IMR-90 (cell line): ENCODE data around the gene CTCF. TPM values are rescaled to one million over a fixed set of nuclear protein-coding genes. Genes with fewer than 3 reads are reported as not detected.

Source experiments
- ATAC-seq: fragments of 200-7000 bp; cut with Tn5 transposase; 2 replicates; pipeline ENCODE4 v1.9.1; 2020; ENCODE audit warnings: low read depth, mild to moderate bottlenecking, moderate library complexity
- BruUV-seq: library from RNA; stranded (reverse); fragments of 400-500 nt; replicated peaks from 2 replicates; lab custom pipeline; 2021; lab: Mats Ljungman, UMichigan
- CTCF ChIA-PET: fragments of 300-600 bp; formaldehyde crosslinking; extraction: SDS; loops from one replicate; lab custom pipeline; 2021; ENCODE audit warnings: antibody characterized with exemption; lab: Yijun Ruan, JAX
- POLR2A ChIA-PET: fragments of 300-600 bp; sonication (Branson Sonifier 250); formaldehyde crosslinking; loops from one replicate; lab custom pipeline; 2022; ENCODE audit warnings: antibody characterized with exemption; ENCODE audit not compliant: unreplicated experiment; lab: Charles Lee
- DNase-seq: peaks from one replicate; pipeline ENCODE4 v3.0.0; 2013
- H2AFZ ChIP-seq: replicated peaks from 2 replicates; pipeline ENCODE3; 2013; ENCODE audit warnings: low read length, mild to moderate bottlenecking; ENCODE audit not compliant: poor library complexity
- H2AK5ac ChIP-seq: 2 replicates; pipeline ENCODE4 v1.6.1; 2013; ENCODE audit warnings: low read depth, low read length, inconsistent platforms
- H2AK9ac ChIP-seq: replicated peaks from 2 replicates; pipeline ENCODE3; 2013; ENCODE audit warnings: mild to moderate bottlenecking, low read depth, low read length, moderate library complexity; ENCODE audit not compliant: poor library complexity
- H2BK120ac ChIP-seq: 2 replicates; pipeline ENCODE4 v1.6.1; 2013; ENCODE audit warnings: low read depth, low read length, inconsistent platforms
- H2BK15ac ChIP-seq: 3 replicates; pipeline ENCODE4 v1.6.1; 2013; ENCODE audit warnings: low read depth, low read length, inconsistent platforms
- H2BK20ac ChIP-seq: 2 replicates; pipeline ENCODE4 v1.6.1; 2013; ENCODE audit warnings: low read depth, mild to moderate bottlenecking, inconsistent platforms, low read length, moderate library complexity
- H2BK5ac ChIP-seq: 2 replicates; pipeline ENCODE4 v1.6.1; 2013; ENCODE audit warnings: mild to moderate bottlenecking, low read depth, low read length, inconsistent platforms; ENCODE audit not compliant: poor library complexity, severe bottlenecking
- H3K14ac ChIP-seq: replicated peaks from 2 replicates; pipeline ENCODE4 v1.6.1; 2013; ENCODE audit warnings: low read depth, low read length, inconsistent platforms
- H3K18ac ChIP-seq: 2 replicates; pipeline ENCODE4 v1.6.1; 2013; ENCODE audit warnings: low read depth, low read length, control low read depth
- H3K23ac ChIP-seq: 2 replicates; pipeline ENCODE4 v1.6.1; 2013; ENCODE audit warnings: low read depth, low read length, inconsistent platforms
- H3K27ac ChIP-seq: 2 replicates; pipeline ENCODE4 v1.5.1; 2013; ENCODE audit warnings: mild to moderate bottlenecking, control low read depth, low read length; ENCODE audit not compliant: insufficient read depth
- H3K27me3 ChIP-seq: 2 replicates; pipeline ENCODE4 v1.6.1; 2013; ENCODE audit warnings: low read length; ENCODE audit not compliant: control insufficient read depth, insufficient read depth
- H3K36me3 ChIP-seq: 2 replicates; pipeline ENCODE4 v1.6.1; 2013; ENCODE audit warnings: low read length, mixed read lengths; ENCODE audit not compliant: control insufficient read depth, insufficient read depth
- H3K4ac ChIP-seq: 2 replicates; pipeline ENCODE4 v1.6.1; 2013; ENCODE audit warnings: low read depth, low read length, inconsistent platforms
- H3K4me1 ChIP-seq: 2 replicates; pipeline ENCODE4 v1.6.1; 2013; ENCODE audit warnings: low read length, mixed read lengths; ENCODE audit not compliant: control insufficient read depth, insufficient read depth
- H3K4me2 ChIP-seq: 2 replicates; pipeline ENCODE4 v1.6.1; 2013; ENCODE audit warnings: low read depth, mild to moderate bottlenecking, control low read depth, low read length, moderate library complexity
- H3K4me3 ChIP-seq: 2 replicates; pipeline ENCODE4 v1.5.1; 2013; ENCODE audit warnings: low read depth, mild to moderate bottlenecking, control low read depth, low read length, moderate library complexity; ENCODE audit not compliant: insufficient read depth
- H3K56ac ChIP-seq: 2 replicates; pipeline ENCODE4 v1.6.1; 2013; ENCODE audit warnings: low read length, inconsistent platforms; ENCODE audit not compliant: insufficient read depth; ENCODE audit errors: extremely low read depth
- H3K79me1 ChIP-seq, 2 experiments: 2 replicates each; pipeline ENCODE4 v1.6.1; 2013; ENCODE audit warnings: low read length in 2 of 2, inconsistent platforms in 1 of 2, low read depth in 1 of 2
- H3K9ac ChIP-seq: 2 replicates; pipeline ENCODE4 v1.6.1; 2013; ENCODE audit warnings: low read depth, low read length, control low read depth
- H3K9me1 ChIP-seq: 2 replicates; pipeline ENCODE4 v1.6.1; 2013; ENCODE audit warnings: low read length, inconsistent platforms; ENCODE audit not compliant: insufficient read depth
- H3K9me3 ChIP-seq: 2 replicates; pipeline ENCODE4 v1.6.1; 2013; ENCODE audit warnings: low read length; ENCODE audit not compliant: control insufficient read depth, insufficient read depth
- H4K20me1 ChIP-seq: 2 replicates; pipeline ENCODE4 v1.6.1; 2013; ENCODE audit warnings: low read length, inconsistent platforms; ENCODE audit not compliant: insufficient read depth
- H4K5ac ChIP-seq: 2 replicates; pipeline ENCODE4 v1.6.1; 2013; ENCODE audit warnings: mild to moderate bottlenecking, low read depth, low read length, control low read depth
- H4K8ac ChIP-seq, 2 experiments: 2 replicates each; pipeline ENCODE4 v1.6.1; 2013; ENCODE audit warnings: low read depth in 2 of 2, low read length in 2 of 2, control low read depth in 1 of 2, inconsistent platforms in 1 of 2
- H4K91ac ChIP-seq: 2 replicates; pipeline ENCODE4 v1.6.1; 2013; ENCODE audit warnings: low read depth, low read length, inconsistent platforms; ENCODE audit not compliant: insufficient read depth
- CHD1 ChIP-seq: IDR thresholded peaks from 2 replicates; pipeline ENCODE4 v1.6.1; 2012; ENCODE audit warnings: low read depth, low read length, improper control_type of control experiment
- FOS ChIP-seq: fragments of 150-350 bp; IDR thresholded peaks from 2 replicates; pipeline ENCODE4 v1.6.1; 2016; ENCODE audit warnings: low read depth, low read length
- MAFK ChIP-seq: IDR thresholded peaks from 2 replicates; pipeline ENCODE4 v1.6.1; 2012; ENCODE audit warnings: low read depth, low read length, improper control_type of control experiment
- MAZ ChIP-seq: IDR thresholded peaks from 2 replicates; pipeline ENCODE4 v1.6.1; 2012; ENCODE audit warnings: low read depth, mild to moderate bottlenecking, low read length, improper control_type of control experiment, moderate library complexity, borderline replicate concordance
- NFE2L2 ChIP-seq: fragments of 150-350 bp; IDR thresholded peaks from 2 replicates; pipeline ENCODE4 v1.6.1; 2016; ENCODE audit warnings: low read depth, mild to moderate bottlenecking, low read length
- POLR2A ChIP-seq: IDR thresholded peaks from 2 replicates; pipeline ENCODE4 v1.6.1; 2012; ENCODE audit warnings: mild to moderate bottlenecking, low read depth, low read length
- SMC3 ChIP-seq: fragments of 150-350 bp; IDR thresholded peaks from 2 replicates; pipeline ENCODE4 v1.6.1; 2016; ENCODE audit warnings: low read depth, mild to moderate bottlenecking, antibody characterized with exemption, low read length, moderate library complexity
- WGBS, 2 experiments: methylation state at CpG; one replicate each; pipeline versions ENCODE4 v1.1.5 to v1.1.7; 2013; ENCODE audit warnings: missing lambda C conversion rate in 2 of 2; ENCODE audit not compliant: insufficient read length in 1 of 2; ENCODE audit errors: extremely low coverage in 2 of 2; 5-methylcytosine and 5-hydroxymethylcytosine counted together
- dilution Hi-C: fragments of 300-500 bp; cut with HindIII; formaldehyde crosslinking; loops from one replicate; pipeline ENCODE4 v1.14.3; 2018; ENCODE audit warnings: low sequenced_read_pairs; ENCODE audit not compliant: unreplicated experiment
- in situ Hi-C: fragments of 300-500 bp; cut with MboI; formaldehyde crosslinking; loops from 3 replicates; pipeline ENCODE4 v1.14.3; 2019; ENCODE audit warnings: low sequenced_read_pairs, inconsistent platforms, mixed read lengths
- intact Hi-C: fragments of 100-400 bp; cut with micrococcal nuclease; formaldehyde crosslinking; loops from 2 replicates; pipeline ENCODE4 v1.10.0; 2022
- polyA plus RNA-seq, 3 experiments: library from polyadenylated mRNA; depleted of rRNA; stranded (reverse); fragments of >200 nt; gene quantifications; 2 replicates each; pipeline ENCODE4 v1.2.3, GENCODE V29; 2012; ENCODE audit warnings: low replicate concordance in 1 of 3
- total RNA-seq: library from RNA; depleted of rRNA; stranded (reverse); fragments of >200 nt; gene quantifications from 2 replicates; pipeline ENCODE4 v1.2.3, GENCODE V29; 2012
- TF ChIP-seq, protein P1 (sequence below): fragments of 150-350 bp; IDR thresholded peaks from 2 replicates; pipeline ENCODE4 v1.6.1; 2016; ENCODE audit warnings: low read depth, mild to moderate bottlenecking, low read length, moderate library complexity, borderline replicate concordance
- TF ChIP-seq, protein P2 (sequence below): fragments of 150-350 bp; IDR thresholded peaks from 2 replicates; pipeline ENCODE4 v1.6.1; 2017; ENCODE audit warnings: mild to moderate bottlenecking, antibody characterized with exemption, low read length, low read depth
- TF ChIP-seq, protein P3 (sequence below): conservative IDR thresholded peaks from 2 replicates; pipeline ENCODE4 v1.5.1; 2012; ENCODE audit warnings: mild to moderate bottlenecking, low read depth, low read length, improper control_type of control experiment

CTCF gene
- total and polyA plus RNA-seq, 2 of the 4 experiments (the other 2 are of a cell fraction) = 16.1 to 22.8 TPM

DNA sequence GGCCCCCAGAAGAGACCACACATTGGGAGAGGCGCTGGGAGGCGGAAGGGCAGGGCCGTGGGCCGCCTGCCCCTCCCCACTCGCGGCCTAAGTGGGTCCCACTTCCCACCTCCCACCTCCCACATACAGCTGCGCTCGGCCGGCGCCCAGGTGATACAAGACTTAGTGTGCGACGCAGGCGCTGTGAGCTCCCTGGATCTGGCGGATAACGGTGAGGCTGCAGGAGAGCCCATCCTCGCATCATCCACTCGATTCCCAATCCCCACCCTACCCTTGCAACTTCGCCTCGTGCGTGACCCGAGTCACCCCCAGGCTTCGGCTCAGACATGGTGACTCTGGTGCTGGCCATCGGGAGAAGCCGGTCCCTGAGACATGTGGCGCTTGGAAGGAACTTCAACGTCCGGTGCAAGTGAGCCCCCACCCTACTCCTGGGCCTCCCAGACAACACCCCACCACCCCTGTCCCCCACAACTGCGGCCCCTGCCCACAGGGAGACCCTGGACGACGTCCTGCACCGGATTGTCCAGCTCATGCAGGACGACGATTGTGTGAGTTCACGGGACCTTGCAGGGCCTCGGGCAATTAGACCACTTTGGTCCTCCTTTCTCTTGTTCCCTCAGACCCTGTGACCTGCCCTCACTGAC lies 86.6 kb downstream of the CTCF start:
- peaks cover 9% of the 10 kb centered on the region for H4K20me1 ChIP-seq
- in situ Hi-C loops (no loop called here), intact Hi-C loops (no loop called here), dilution Hi-C loops (no loop called here)
- peaks cover 4% of the 10 kb centered on the region; the same call in 1 of the 2 replicates for H3K4me1 ChIP-seq
- DNase-seq (no peak), ATAC-seq (no peak)
- H2BK120ac ChIP-seq = no peak overlapping the region
- H3K27me3 ChIP-seq = peaks cover 79% of the 10 kb centered on the region
- H4K5ac ChIP-seq = no peak overlapping the region
- TF ChIP-seq CHD1 = no peak
- TF ChIP-seq, protein P1, sequence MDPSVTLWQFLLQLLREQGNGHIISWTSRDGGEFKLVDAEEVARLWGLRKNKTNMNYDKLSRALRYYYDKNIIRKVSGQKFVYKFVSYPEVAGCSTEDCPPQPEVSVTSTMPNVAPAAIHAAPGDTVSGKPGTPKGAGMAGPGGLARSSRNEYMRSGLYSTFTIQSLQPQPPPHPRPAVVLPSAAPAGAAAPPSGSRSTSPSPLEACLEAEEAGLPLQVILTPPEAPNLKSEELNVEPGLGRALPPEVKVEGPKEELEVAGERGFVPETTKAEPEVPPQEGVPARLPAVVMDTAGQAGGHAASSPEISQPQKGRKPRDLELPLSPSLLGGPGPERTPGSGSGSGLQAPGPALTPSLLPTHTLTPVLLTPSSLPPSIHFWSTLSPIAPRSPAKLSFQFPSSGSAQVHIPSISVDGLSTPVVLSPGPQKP = no peak
- no peak for TF ChIP-seq FOS
- TF ChIP-seq SMC3 = no peak
- TF ChIP-seq NFE2L2 = no peak
- no peak for TF ChIP-seq MAFK
- TF ChIP-seq, protein P2, sequence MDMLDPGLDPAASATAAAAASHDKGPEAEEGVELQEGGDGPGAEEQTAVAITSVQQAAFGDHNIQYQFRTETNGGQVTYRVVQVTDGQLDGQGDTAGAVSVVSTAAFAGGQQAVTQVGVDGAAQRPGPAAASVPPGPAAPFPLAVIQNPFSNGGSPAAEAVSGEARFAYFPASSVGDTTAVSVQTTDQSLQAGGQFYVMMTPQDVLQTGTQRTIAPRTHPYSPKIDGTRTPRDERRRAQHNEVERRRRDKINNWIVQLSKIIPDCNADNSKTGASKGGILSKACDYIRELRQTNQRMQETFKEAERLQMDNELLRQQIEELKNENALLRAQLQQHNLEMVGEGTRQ = no peak
- no peak for TF ChIP-seq MAZ
- TF ChIP-seq, protein P3, sequence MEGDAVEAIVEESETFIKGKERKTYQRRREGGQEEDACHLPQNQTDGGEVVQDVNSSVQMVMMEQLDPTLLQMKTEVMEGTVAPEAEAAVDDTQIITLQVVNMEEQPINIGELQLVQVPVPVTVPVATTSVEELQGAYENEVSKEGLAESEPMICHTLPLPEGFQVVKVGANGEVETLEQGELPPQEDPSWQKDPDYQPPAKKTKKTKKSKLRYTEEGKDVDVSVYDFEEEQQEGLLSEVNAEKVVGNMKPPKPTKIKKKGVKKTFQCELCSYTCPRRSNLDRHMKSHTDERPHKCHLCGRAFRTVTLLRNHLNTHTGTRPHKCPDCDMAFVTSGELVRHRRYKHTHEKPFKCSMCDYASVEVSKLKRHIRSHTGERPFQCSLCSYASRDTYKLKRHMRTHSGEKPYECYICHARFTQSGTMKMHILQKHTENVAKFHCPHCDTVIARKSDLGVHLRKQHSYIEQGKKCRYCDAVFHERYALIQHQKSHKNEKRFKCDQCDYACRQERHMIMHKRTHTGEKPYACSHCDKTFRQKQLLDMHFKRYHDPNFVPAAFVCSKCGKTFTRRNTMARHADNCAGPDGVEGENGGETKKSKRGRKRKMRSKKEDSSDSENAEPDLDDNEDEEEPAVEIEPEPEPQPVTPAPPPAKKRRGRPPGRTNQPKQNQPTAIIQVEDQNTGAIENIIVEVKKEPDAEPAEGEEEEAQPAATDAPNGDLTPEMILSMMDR = no peak
- TF ChIP-seq POLR2A = no peak
- no peak overlapping the region for H3K27ac ChIP-seq
- no peaks in the 10 kb centered on the region for H3K9me3 ChIP-seq
- H4K8ac ChIP-seq = no peak overlapping the region
- CTCF ChIA-PET = interaction anchor here (0.7 to 1.1 kb wide), 2 partner anchors 19 to 128 kb away, joined by 3 to 4 read pairs; no protein-coding TSS in a partner anchor
- H2AK9ac ChIP-seq = peak overlapping the region; percentile 55
- H2BK20ac ChIP-seq = no peak overlapping the region
- no peak overlapping the region for H2BK5ac ChIP-seq
- no peak overlapping the region for H3K18ac ChIP-seq
- no peak overlapping the region for H3K56ac ChIP-seq
- no peak overlapping the region for H3K14ac ChIP-seq
- no peaks in the 10 kb centered on the region for H3K79me1 ChIP-seq
- 38% methylated on average over 17 of the region's 35 CpGs; no CpG with 5 or more reads in 1 of the 2 experiments for WGBS, 2 experiments
- H2AK5ac ChIP-seq = no peak overlapping the region
- H3K4me3 ChIP-seq = no peak overlapping the region
- H2AFZ ChIP-seq = peak overlapping the region; percentile 32
- H3K23ac ChIP-seq = no peak overlapping the region; the same call in 1 of the 2 replicates
- no peaks in the 10 kb centered on the region for H3K9me1 ChIP-seq
- no peak overlapping the region for H3K9ac ChIP-seq
- H3K4ac ChIP-seq = no peak overlapping the region
- no peaks in the 10 kb centered on the region for H3K36me3 ChIP-seq
- POLR2A ChIA-PET = interaction anchor here (0.6 kb wide), 1 partner anchor 128 kb away, joined by 13 read pairs; no protein-coding TSS in a partner anchor
- no peak overlapping the region for H3K4me2 ChIP-seq
- no peak overlapping the region for H4K91ac ChIP-seq
- no peak overlapping the region for H2BK15ac ChIP-seq
- BruUV-seq = no TSS peak
